ENCODE measurements around the gene FOXP2. TPM values are rescaled to one million over a fixed set of nuclear protein-coding genes. Genes with fewer than 3 reads are reported as not detected.
"Not testable (repeated sequence)": the region's sequence is repeated elsewhere in the genome, so short reads cannot be mapped to it uniquely, and the experiment has no call there.

The FOXP2 gene
- 0.05 and 0.66 TPM in 2 replicates for total RNA-seq (2014; rRNA removed; shearing (Covaris generic))

GRCh38 chr7:114414156-114415063, at the start of gene FOXP2:
Gene FOXP2, plus strand, starts transcription at chr7:114414815. Its CDS starts 11,697 bp downstream, at chr7:114426512.
- peak; percentile 57 for DNase-seq (ENCODE audit: low spot score)

GRCh38 chr7:114365791-114366190, 48.8 kb upstream of the FOXP2 start:
- no peak for DNase-seq (ENCODE audit: low spot score)

- DNase-seq (ENCODE audit: low spot score): no peak
Measured at GRCh38 chr7:114368492-114368891, 46.1 kb upstream of the FOXP2 start.

- no peak for DNase-seq (ENCODE audit: low spot score)
Measured at GRCh38 chr7:114369294-114369693, 45.3 kb upstream of the FOXP2 start.

- DNase-seq (ENCODE audit: low spot score): no peak
Measured at GRCh38 chr7:114372619-114373018, 42.0 kb upstream of the FOXP2 start.

GRCh38 chr7:114375907-114376306, 38.7 kb upstream of the FOXP2 start:
- DNase-seq (ENCODE audit: low spot score): no peak

GRCh38 chr7:114383946-114384345, 30.7 kb upstream of the FOXP2 start:
- DNase-seq (ENCODE audit: low spot score): not testable (repeated sequence)

GRCh38 chr7:114384346-114384745, 30.3 kb upstream of the FOXP2 start:
- not testable (repeated sequence) for DNase-seq (ENCODE audit: low spot score)

- DNase-seq (ENCODE audit: low spot score): no peak
Measured at GRCh38 chr7:114388021-114388420, 26.6 kb upstream of the FOXP2 start.

GRCh38 chr7:114392686-114393085, 21.9 kb upstream of the FOXP2 start:
- DNase-seq (ENCODE audit: low spot score): no peak

- no peak for DNase-seq (ENCODE audit: low spot score)
Measured at GRCh38 chr7:114402876-114403635, 11.6 kb upstream of the FOXP2 start.

GRCh38 chr7:114405427-114405826, 9.2 kb upstream of the FOXP2 start:
- DNase-seq (ENCODE audit: low spot score): peak; percentile 56

- no peak for DNase-seq (ENCODE audit: low spot score)
Measured at GRCh38 chr7:114409750-114410149, 4.9 kb upstream of the FOXP2 start.

GRCh38 chr7:114412548-114412947, 2.1 kb upstream of the FOXP2 start:
- no peak for DNase-seq (ENCODE audit: low spot score)

GRCh38 chr7:114413761-114414155, 857 bp upstream of the FOXP2 start:
- DNase-seq (ENCODE audit: low spot score): no peak

GRCh38 chr7:114415064-114415989, 712 bp downstream of the FOXP2 start:
- DNase-seq (ENCODE audit: low spot score): peak; percentile 31

GRCh38 chr7:114416129-114416990, 1.7 kb downstream of the FOXP2 start:
- DNase-seq (ENCODE audit: low spot score): no peak

- no peak for DNase-seq (ENCODE audit: low spot score)
Measured at GRCh38 chr7:114417290-114417689, 2.7 kb downstream of the FOXP2 start.

- no peak for DNase-seq (ENCODE audit: low spot score)
Measured at GRCh38 chr7:114418117-114418516, 3.5 kb downstream of the FOXP2 start.

All from HT-29 (cell line).